DOHH2 (cell line): ENCODE measurements around the gene ONECUT2.

Source experiments
- EZH2phosphoT487 ChIP-seq: fragments of 200-600 bp; sonication (generic); IDR thresholded peaks from 2 replicates; pipeline ENCODE4 v1.6.1; 2017; ENCODE audit warnings: borderline replicate concordance, mild to moderate bottlenecking, antibody characterized with exemption, low read length, moderate library complexity, mixed read lengths
- TF ChIP-seq, protein P1 (sequence below): fragments of 200-600 bp; sonication (generic); IDR thresholded peaks from one replicate; pipeline ENCODE4 v1.5.1; 2014; ENCODE audit warnings: antibody characterized with exemption, mild to moderate bottlenecking, low read depth, low read length; ENCODE audit not compliant: poor library complexity, severe bottlenecking

DNA sequence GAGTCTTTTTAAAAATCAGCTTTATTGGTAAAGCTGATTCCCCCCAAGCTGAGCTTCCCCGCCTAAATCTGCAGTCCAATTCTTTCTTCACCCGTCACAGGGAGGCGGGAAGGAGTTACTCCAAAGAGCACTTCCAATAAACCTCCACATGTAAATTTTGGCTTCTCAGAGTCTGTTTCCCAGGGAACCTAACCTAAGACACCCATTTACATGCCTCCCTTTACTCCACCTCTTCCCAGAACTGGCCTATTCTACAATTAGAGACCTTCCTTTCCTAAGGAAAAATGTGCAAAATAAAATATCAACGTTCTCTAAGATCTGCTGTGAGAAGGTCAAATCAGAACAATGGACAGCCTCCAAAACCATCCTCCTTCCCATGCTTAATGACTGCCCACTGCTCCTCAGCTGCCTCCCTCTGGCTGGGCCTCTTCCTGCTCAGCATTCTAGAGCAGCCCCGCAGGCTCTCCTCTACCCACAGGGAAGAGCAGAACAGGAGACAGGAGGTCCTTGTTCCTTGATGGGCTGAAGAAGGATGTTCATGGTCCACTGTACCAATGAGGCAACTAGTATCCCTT, 63.6 kb downstream of the ONECUT2 start:
- TF ChIP-seq, protein P1, sequence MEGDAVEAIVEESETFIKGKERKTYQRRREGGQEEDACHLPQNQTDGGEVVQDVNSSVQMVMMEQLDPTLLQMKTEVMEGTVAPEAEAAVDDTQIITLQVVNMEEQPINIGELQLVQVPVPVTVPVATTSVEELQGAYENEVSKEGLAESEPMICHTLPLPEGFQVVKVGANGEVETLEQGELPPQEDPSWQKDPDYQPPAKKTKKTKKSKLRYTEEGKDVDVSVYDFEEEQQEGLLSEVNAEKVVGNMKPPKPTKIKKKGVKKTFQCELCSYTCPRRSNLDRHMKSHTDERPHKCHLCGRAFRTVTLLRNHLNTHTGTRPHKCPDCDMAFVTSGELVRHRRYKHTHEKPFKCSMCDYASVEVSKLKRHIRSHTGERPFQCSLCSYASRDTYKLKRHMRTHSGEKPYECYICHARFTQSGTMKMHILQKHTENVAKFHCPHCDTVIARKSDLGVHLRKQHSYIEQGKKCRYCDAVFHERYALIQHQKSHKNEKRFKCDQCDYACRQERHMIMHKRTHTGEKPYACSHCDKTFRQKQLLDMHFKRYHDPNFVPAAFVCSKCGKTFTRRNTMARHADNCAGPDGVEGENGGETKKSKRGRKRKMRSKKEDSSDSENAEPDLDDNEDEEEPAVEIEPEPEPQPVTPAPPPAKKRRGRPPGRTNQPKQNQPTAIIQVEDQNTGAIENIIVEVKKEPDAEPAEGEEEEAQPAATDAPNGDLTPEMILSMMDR, result no peak
- no peak for TF ChIP-seq EZH2phosphoT487
